ENCODE data around the gene MBTPS1. TPM values are rescaled to one million over a fixed set of nuclear protein-coding genes. Genes with fewer than 3 reads are reported as not detected.

MBTPS1 gene
- total RNA-seq, 1 experiment from 2014 or later = 56.1 TPM

DNA sequence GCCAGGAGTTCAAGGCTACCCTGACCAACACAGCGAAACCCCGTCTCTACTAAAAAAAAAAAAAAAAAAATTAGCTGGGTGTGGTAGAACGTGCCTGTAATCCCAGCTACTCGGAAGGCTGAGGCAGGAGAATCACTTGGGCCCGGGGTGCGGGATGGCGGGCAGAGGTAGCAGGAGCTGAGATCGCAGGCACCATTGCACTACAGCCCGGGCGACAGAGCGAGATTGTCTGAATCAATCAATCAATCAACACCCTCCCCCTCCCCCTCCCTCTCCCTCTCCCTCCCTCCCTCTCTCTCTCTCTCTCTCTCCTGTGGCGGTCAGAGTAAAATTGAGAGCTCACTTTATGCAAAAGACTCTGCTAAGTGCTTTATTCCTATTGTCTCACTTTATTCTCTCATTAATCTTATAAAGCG lies 27.1 kb upstream of the MBTPS1 start:
- POLR2A ChIA-PET (ENCODE audit: unreplicated experiment) = no interaction called here
- no peak for DNase-seq
- H3K4me1 ChIP-seq (ENCODE audit: insufficient read depth, low read length) = peaks cover 4% of the 10 kb centered on the region
- H3K4me3 ChIP-seq (ENCODE audit: low read length) = peak overlapping the region; percentile 97
- TF ChIP-seq EZH2 (IDR thresholded peaks at IDR 0.05; ENCODE audit: low read length, unreplicated experiment) (no peak), EZH2phosphoT487 (IDR thresholded peaks at IDR 0.05; ENCODE audit: borderline replicate concordance, low read length) (no peak), CTCF (conservative IDR thresholded peaks at IDR 0.05; ENCODE audit: low read depth, low read length) (no peak)
- no peaks in the 10 kb centered on the region for H3F3A ChIP-seq (ENCODE audit: low read length, unreplicated experiment)
- BruUV-seq (replicated peaks) = no TSS peak
- peak overlapping the region; percentile 86 for H3K4me2 ChIP-seq (ENCODE audit: low read length)
- no peaks in the 10 kb centered on the region for H4K20me1 ChIP-seq (ENCODE audit: low read length)
- no peak for ATAC-seq
- no peak overlapping the region for H3K27ac ChIP-seq (ENCODE audit: low read length)
- H3K9ac ChIP-seq (ENCODE audit: low read length) = peak overlapping the region; percentile 77; the same call in 1 of the 2 replicates
- no peaks in the 10 kb centered on the region for H3K36me3 ChIP-seq (ENCODE audit: low read depth, low read length)
- no peaks in the 10 kb centered on the region for H3K9me2 ChIP-seq (replicated peaks; ENCODE audit: low read length)
- CTCF ChIA-PET = no interaction called here
- peak overlapping the region; percentile 91; the same call in 1 of the 2 replicates for H2AFZ ChIP-seq (ENCODE audit: low read length)
- peaks cover 19% of the 10 kb centered on the region for H3K79me2 ChIP-seq (ENCODE audit: low read length)
- H3K9me3 ChIP-seq (ENCODE audit: low read length) = no peaks in the 10 kb centered on the region
- intact Hi-C loops (cut with micrococcal nuclease) = no loop called here
- no peaks in the 10 kb centered on the region for H3K27me3 ChIP-seq (ENCODE audit: low read length)

- Histone ChIP-seq H3K36me3 (ENCODE audit: low read depth, low read length) (no peaks in the 10 kb centered on the region), H3K27me3 (ENCODE audit: low read length) (no peaks in the 10 kb centered on the region), H3F3A (ENCODE audit: low read length, unreplicated experiment) (no peaks in the 10 kb centered on the region), H3K27ac (ENCODE audit: low read length) (no peak overlapping the region), H3K9me3 (ENCODE audit: low read length) (no peaks in the 10 kb centered on the region), H3K9ac (ENCODE audit: low read length) (no peak overlapping the region), H4K20me1 (ENCODE audit: low read length) (no peaks in the 10 kb centered on the region), H3K4me3 (ENCODE audit: low read length) (no peak overlapping the region), H3K9me2 (replicated peaks; ENCODE audit: low read length) (no peaks in the 10 kb centered on the region), H2AFZ (ENCODE audit: low read length) (no peak overlapping the region), H3K4me1 (ENCODE audit: insufficient read depth, low read length) (peaks cover 8% of the 10 kb centered on the region), H3K4me2 (ENCODE audit: low read length) (no peak overlapping the region; the same call in 1 of the 2 replicates), H3K79me2 (ENCODE audit: low read length) (peaks cover 21% of the 10 kb centered on the region)
- ATAC-seq = no peak
- CTCF ChIA-PET = no interaction called here
- intact Hi-C loops (cut with micrococcal nuclease) = no loop called here
- DNase-seq = no peak
- TF ChIP-seq EZH2 (IDR thresholded peaks at IDR 0.05; ENCODE audit: low read length, unreplicated experiment) = no peak
- TF ChIP-seq EZH2phosphoT487 (IDR thresholded peaks at IDR 0.05; ENCODE audit: borderline replicate concordance, low read length) = no peak
- no peak for TF ChIP-seq CTCF (conservative IDR thresholded peaks at IDR 0.05; ENCODE audit: low read depth, low read length)
- no TSS peak for BruUV-seq (replicated peaks)
- POLR2A ChIA-PET (ENCODE audit: unreplicated experiment) = no interaction called here
These were observed 26.3 kb upstream of the MBTPS1 start for GRCh38 chr16:84143081-84143480.

DNA sequence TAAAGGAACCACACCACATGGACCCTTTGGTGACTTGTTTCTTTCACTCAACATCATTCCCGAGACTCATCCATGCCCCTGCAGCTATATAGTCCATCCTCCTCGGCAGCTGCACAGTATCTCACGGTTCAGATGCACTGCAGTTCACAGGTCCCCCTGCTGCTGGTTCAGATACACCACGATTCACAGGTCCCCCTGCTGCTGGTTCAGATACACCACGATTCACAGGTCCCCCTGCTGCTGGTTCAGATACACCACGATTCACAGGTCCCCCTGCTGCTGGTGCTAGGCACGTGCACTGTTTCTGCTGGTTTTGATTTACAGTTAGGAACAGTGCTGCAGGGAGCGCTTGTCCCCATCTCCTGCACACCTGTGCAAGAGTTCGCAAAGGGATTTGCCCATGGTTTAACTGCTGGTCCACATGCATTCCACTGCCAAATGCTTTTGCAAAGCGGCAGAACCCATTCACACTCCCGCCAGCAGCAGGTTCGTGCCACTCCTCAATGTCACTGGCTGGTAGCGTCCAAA lies 24.5 kb upstream of the MBTPS1 start:
- peaks cover 8% of the 10 kb centered on the region for H3K4me1 ChIP-seq (ENCODE audit: insufficient read depth, low read length)
- H4K20me1 ChIP-seq (ENCODE audit: low read length) = no peaks in the 10 kb centered on the region
- H3K4me2 ChIP-seq (ENCODE audit: low read length) = no peak overlapping the region
- TF ChIP-seq CTCF (conservative IDR thresholded peaks at IDR 0.05; ENCODE audit: low read depth, low read length) (peak; percentile 29; the same call in 1 of the 2 replicates), EZH2 (IDR thresholded peaks at IDR 0.05; ENCODE audit: low read length, unreplicated experiment) (no peak)
- H3K9ac ChIP-seq (ENCODE audit: low read length) = no peak overlapping the region
- no peaks in the 10 kb centered on the region for H3K36me3 ChIP-seq (ENCODE audit: low read depth, low read length)
- no peaks in the 10 kb centered on the region for H3K9me3 ChIP-seq (ENCODE audit: low read length)
- ChIA-PET CTCF (no interaction called here), POLR2A (ENCODE audit: unreplicated experiment) (no interaction called here)
- H2AFZ ChIP-seq (ENCODE audit: low read length) = no peak overlapping the region
- intact Hi-C loops (cut with micrococcal nuclease) = no loop called here
- ATAC-seq = no peak
- no peak overlapping the region for H3K27ac ChIP-seq (ENCODE audit: low read length)
- H3K79me2 ChIP-seq (ENCODE audit: low read length) = peaks cover 28% of the 10 kb centered on the region
- H3K4me3 ChIP-seq (ENCODE audit: low read length) = no peak overlapping the region
- no peaks in the 10 kb centered on the region for H3K9me2 ChIP-seq (replicated peaks; ENCODE audit: low read length)
- no peaks in the 10 kb centered on the region for H3K27me3 ChIP-seq (ENCODE audit: low read length)
- DNase-seq = no peak
- no TSS peak for BruUV-seq (replicated peaks)
- H3F3A ChIP-seq (ENCODE audit: low read length, unreplicated experiment) = no peaks in the 10 kb centered on the region
